Measurements from ENCODE around the gene WDR20.

GRCh38 chr14:102097441-102098135 is 42.1 kb upstream of the WDR20 start:
- TF ChIP-seq CTCF (IDR thresholded peaks at IDR 0.05; ENCODE audit: borderline replicate concordance, extremely low read depth, low read length, poor library complexity, severe bottlenecking) (no peak), EZH2 (IDR thresholded peaks at IDR 0.05; ENCODE audit: borderline replicate concordance, low read depth, low read length, severe bottlenecking) (no peak)
